OCI-LY7 (cell line): ENCODE results near the gene CARMIL1. TPM values are rescaled to one million over a fixed set of nuclear protein-coding genes. Genes with fewer than 3 reads are reported as not detected.

ENCODE experiments used
- BruUV-seq: library from RNA; stranded (reverse); fragments of 400-500 nt; replicated peaks from 2 replicates; lab custom pipeline; 2021; lab: Mats Ljungman, UMichigan
- CTCF ChIA-PET: fragments of 300-600 bp; sonication (Branson Sonifier 250); formaldehyde crosslinking; loops from one replicate; lab custom pipeline; 2022; ENCODE audit warnings: antibody characterized with exemption; ENCODE audit not compliant: unreplicated experiment; lab: Charles Lee
- POLR2A ChIA-PET: fragments of 300-600 bp; sonication (Branson Sonifier 250); formaldehyde crosslinking; loops from one replicate; lab custom pipeline; 2022; ENCODE audit warnings: antibody characterized with exemption; lab: Charles Lee
- DNase-seq: peaks from one replicate; pipeline ENCODE4 v3.0.0-alpha.2; 2015; ENCODE audit warnings: low spot score
- H2AFZ ChIP-seq: fragments of 200-600 bp; sonication (generic), shearing (Covaris generic); 2 replicates; pipeline ENCODE4 v1.6.1; 2014; ENCODE audit warnings: mild to moderate bottlenecking, antibody characterized with exemption, low read length, moderate library complexity
- H3K27ac ChIP-seq: fragments of 200-600 bp; sonication (generic); 2 replicates; pipeline ENCODE4 v1.5.1; 2014; ENCODE audit warnings: mixed run types, low read depth, mild to moderate bottlenecking, moderate library complexity, low read length, inconsistent platforms; ENCODE audit not compliant: poor library complexity, severe bottlenecking
- H3K36me3 ChIP-seq: fragments of 200-600 bp; sonication (generic); 2 replicates; pipeline ENCODE4 v1.6.1; 2014; ENCODE audit warnings: mild to moderate bottlenecking, antibody characterized with exemption, low read length, moderate library complexity, mixed read lengths; ENCODE audit not compliant: insufficient read depth
- H3K4me1 ChIP-seq: fragments of 200-600 bp; sonication (generic); 2 replicates; pipeline ENCODE4 v1.5.1; 2014; ENCODE audit warnings: mild to moderate bottlenecking, low read length; ENCODE audit not compliant: insufficient read depth, poor library complexity, severe bottlenecking
- H3K4me2 ChIP-seq: fragments of 200-600 bp; sonication (generic); 2 replicates; pipeline ENCODE4 v1.6.1; 2014; ENCODE audit warnings: mild to moderate bottlenecking, low read length
- H3K4me3 ChIP-seq: fragments of 200-600 bp; sonication (generic); 2 replicates; pipeline ENCODE4 v1.5.1; 2014; ENCODE audit warnings: mild to moderate bottlenecking, low read depth, low read length; ENCODE audit not compliant: poor library complexity, severe bottlenecking
- H3K79me2 ChIP-seq: fragments of 200-600 bp; sonication (generic); 2 replicates; pipeline ENCODE4 v1.6.1; 2016; ENCODE audit warnings: low read depth, mild to moderate bottlenecking, low read length, moderate library complexity, mixed read lengths; ENCODE audit not compliant: insufficient read depth
- H3K9me2 ChIP-seq: fragments of 200-600 bp; sonication (generic); 2 replicates; pipeline ENCODE4 v1.6.1; 2016; ENCODE audit warnings: mild to moderate bottlenecking, low read length, mixed read lengths; ENCODE audit not compliant: insufficient read depth
- H3K9me3 ChIP-seq: fragments of 200-600 bp; sonication (generic); 2 replicates; pipeline ENCODE4 v1.6.1; 2014; ENCODE audit warnings: mild to moderate bottlenecking, mixed run types, low read length, mixed read lengths
- H4K20me1 ChIP-seq: fragments of 200-600 bp; sonication (generic); 2 replicates; pipeline ENCODE4 v1.6.1; 2014; ENCODE audit warnings: mild to moderate bottlenecking, antibody characterized with exemption, low read length, moderate library complexity, mixed read lengths; ENCODE audit not compliant: insufficient read depth
- EZH2phosphoT487 ChIP-seq: fragments of 200-600 bp; sonication (generic); IDR thresholded peaks from 2 replicates; pipeline ENCODE4 v1.6.1; 2018; ENCODE audit warnings: low read depth, borderline replicate concordance, mild to moderate bottlenecking, mixed run types, antibody characterized with exemption, low read length, moderate library complexity, mixed read lengths
- intact Hi-C: fragments of 100-400 bp; cut with micrococcal nuclease; formaldehyde crosslinking; loops from one replicate; pipeline ENCODE4 v1.10.0; 2022; ENCODE audit not compliant: unreplicated experiment
- total RNA-seq, 2 experiments: library from RNA; depleted of rRNA in 1 of 2; stranded (reverse); fragments of >200 nt in 1 of 2; shearing (Covaris generic) in 1 of 2; gene quantifications; 2 replicates each; pipeline ENCODE4 v1.2.3, GENCODE V29; 2014 to 2022
- TF ChIP-seq, protein P1 (sequence below): fragments of 200-600 bp; sonication (generic); conservative IDR thresholded peaks from 2 replicates; pipeline ENCODE4 v1.5.1; 2014; ENCODE audit warnings: mild to moderate bottlenecking, antibody characterized with exemption, low read length, moderate library complexity, mixed read lengths

CARMIL1 gene
- total RNA-seq, 2 experiments from 2014 or later: 25.5 to 40.1 TPM

DNA sequence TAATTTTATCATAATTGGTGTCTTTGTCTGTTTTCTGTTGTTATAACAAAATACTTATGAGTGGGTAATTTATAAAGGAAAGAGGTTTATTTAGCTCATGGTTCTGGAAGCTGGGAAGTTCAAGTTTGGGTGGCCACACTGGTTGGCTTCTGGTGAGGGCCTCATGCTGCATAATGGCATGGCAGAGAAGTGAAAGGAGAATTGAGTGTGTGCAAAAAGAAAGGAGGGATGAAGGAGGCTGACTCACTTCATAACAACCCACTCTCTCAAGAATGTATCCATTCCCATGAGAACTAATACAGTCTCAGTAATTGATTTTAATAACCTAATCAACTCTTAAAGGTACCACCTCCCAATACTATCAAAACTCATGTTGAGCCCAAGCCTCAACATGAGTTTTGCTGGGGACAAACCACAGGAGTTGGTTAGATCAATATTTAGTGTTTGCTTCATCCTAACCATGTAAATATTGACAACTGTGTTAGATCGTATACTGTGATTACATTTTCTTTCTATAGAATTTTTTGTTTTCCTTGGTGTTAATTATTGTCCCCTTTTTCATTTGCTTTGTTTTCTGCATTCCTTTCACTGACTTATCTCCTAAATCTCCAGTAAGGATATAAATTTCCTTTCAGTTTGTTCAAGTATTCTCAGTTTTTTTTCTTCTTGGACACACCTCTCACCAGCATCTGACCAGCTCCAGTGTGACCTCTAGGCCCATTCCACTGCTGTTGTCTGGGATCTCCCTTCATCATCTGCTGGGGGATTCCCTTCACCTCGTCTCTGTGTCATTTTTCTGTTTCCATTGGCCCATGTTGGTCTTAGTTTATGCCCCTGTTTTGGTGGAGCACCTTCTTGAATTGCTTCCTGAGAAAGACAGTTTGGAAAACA, 318.0 kb downstream of the CARMIL1 start:
- H2AFZ ChIP-seq: no peak overlapping the region
- H3K27ac ChIP-seq: no peak overlapping the region
- no TSS peak for BruUV-seq
- intact Hi-C loops: loop anchor here (5.0 kb wide), 1 partner anchor 40 kb away; no protein-coding TSS in a partner anchor
- H3K4me3 ChIP-seq: no peak overlapping the region
- no peaks in the 10 kb centered on the region for H3K9me3 ChIP-seq
- DNase-seq: no peak
- H3K4me1 ChIP-seq: peaks cover 5% of the 10 kb centered on the region
- ChIA-PET CTCF (no interaction called here), POLR2A (interaction anchor here (0.5 to 1.3 kb wide), 2 partner anchors 9 to 23 kb away, joined by 3 read pairs; no protein-coding TSS in a partner anchor)
- TF ChIP-seq EZH2phosphoT487: no peak
- TF ChIP-seq, protein P1, sequence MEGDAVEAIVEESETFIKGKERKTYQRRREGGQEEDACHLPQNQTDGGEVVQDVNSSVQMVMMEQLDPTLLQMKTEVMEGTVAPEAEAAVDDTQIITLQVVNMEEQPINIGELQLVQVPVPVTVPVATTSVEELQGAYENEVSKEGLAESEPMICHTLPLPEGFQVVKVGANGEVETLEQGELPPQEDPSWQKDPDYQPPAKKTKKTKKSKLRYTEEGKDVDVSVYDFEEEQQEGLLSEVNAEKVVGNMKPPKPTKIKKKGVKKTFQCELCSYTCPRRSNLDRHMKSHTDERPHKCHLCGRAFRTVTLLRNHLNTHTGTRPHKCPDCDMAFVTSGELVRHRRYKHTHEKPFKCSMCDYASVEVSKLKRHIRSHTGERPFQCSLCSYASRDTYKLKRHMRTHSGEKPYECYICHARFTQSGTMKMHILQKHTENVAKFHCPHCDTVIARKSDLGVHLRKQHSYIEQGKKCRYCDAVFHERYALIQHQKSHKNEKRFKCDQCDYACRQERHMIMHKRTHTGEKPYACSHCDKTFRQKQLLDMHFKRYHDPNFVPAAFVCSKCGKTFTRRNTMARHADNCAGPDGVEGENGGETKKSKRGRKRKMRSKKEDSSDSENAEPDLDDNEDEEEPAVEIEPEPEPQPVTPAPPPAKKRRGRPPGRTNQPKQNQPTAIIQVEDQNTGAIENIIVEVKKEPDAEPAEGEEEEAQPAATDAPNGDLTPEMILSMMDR: no peak
- no peaks in the 10 kb centered on the region for H4K20me1 ChIP-seq
- H3K36me3 ChIP-seq: peaks cover 51% of the 10 kb centered on the region
- no peaks in the 10 kb centered on the region for H3K9me2 ChIP-seq
- H3K79me2 ChIP-seq: no peaks in the 10 kb centered on the region
- H3K4me2 ChIP-seq: no peak overlapping the region

DNA sequence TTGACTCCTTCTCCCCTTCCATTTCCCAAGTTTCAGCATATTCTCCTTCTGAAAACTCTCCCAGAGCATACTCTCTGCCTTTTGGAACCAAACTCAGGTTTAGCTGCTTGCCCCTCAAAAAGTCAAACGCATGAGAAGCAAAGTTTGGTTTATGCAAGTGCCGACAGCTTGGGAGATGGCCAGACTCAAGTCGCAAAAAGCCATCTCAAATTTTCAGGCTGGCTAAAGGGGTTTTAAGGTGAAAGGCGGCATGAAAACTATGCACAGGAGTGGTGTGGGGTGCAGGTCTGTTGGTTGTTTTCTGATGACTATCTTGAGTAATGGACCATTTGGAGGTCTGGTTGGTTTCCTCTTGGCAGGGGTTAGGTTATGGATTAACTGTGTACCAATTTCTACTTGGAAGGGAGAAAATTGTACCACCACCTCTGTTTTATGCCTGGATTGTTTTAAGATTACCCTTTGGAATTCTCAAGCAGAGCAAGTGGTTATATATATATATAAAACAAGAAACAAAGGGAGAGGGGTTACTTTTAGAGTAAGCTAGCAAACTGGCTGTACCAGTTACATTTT, 320.4 kb downstream of the CARMIL1 start:
- Histone ChIP-seq H3K79me2 (no peaks in the 10 kb centered on the region), H2AFZ (no peak overlapping the region), H4K20me1 (no peaks in the 10 kb centered on the region), H3K36me3 (peaks cover 30% of the 10 kb centered on the region), H3K9me3 (no peaks in the 10 kb centered on the region), H3K27ac (no peak overlapping the region), H3K4me2 (no peak overlapping the region), H3K4me3 (no peak overlapping the region), H3K4me1 (peaks cover 5% of the 10 kb centered on the region), H3K9me2 (no peaks in the 10 kb centered on the region)
- no peak for DNase-seq
- BruUV-seq: no TSS peak
- CTCF ChIA-PET: interaction anchor here (1.4 kb wide), 1 partner anchor 376 kb away, joined by 3 read pairs; no protein-coding TSS in a partner anchor
- intact Hi-C loops: loop anchor here (5.0 kb wide), 1 partner anchor 42 kb away; no protein-coding TSS in a partner anchor
- POLR2A ChIA-PET: interaction anchor here (1.0 to 1.3 kb wide), 2 partner anchors 20 to 348 kb away, joined by 4 to 5 read pairs; no protein-coding TSS in a partner anchor
- TF ChIP-seq, protein P1: no peak
- no peak for TF ChIP-seq EZH2phosphoT487
